Activated CD8-positive, alpha-beta T cell treated with anti-CD3 and anti-CD28 coated beads for 36 hours (primary cell): Measurements from ENCODE around the gene RBM8A. TPM values are rescaled to one million over a fixed set of nuclear protein-coding genes. Genes with fewer than 3 reads are reported as not detected.
"Not testable (repeated sequence)": the region's sequence is repeated elsewhere in the genome, so short reads cannot be mapped to it uniquely, and the experiment has no call there.

Experiments
- ATAC-seq: fragments of 200-7000 bp; cut with Tn5 transposase; one replicate; pipeline ENCODE4 v1.10.0; 2021; ENCODE audit warnings: mild to moderate bottlenecking, moderate library complexity
- CTCF ChIA-PET: fragments of 350-600 bp; sonication (Branson Sonifier 250); formaldehyde crosslinking; loops from one replicate; lab custom pipeline; 2021; ENCODE audit warnings: antibody characterized with exemption; lab: Charles Lee
- POLR2A ChIA-PET: fragments of 350-600 bp; sonication (Branson Sonifier 250); formaldehyde crosslinking; loops from one replicate; lab custom pipeline; 2021; ENCODE audit warnings: antibody characterized with exemption; lab: Charles Lee
- DNase-seq: peaks from one replicate; pipeline ENCODE4 v3.0.0-alpha.2; 2020
- H3K27ac Mint-ChIP-seq: one replicate; pipeline ENCODE4 v1.8.0; 2021; ENCODE audit warnings: mild to moderate bottlenecking, mixed read lengths
- H3K27me3 Mint-ChIP-seq: one replicate; pipeline ENCODE4 v1.8.0; 2021; ENCODE audit warnings: mixed read lengths
- H3K36me3 Mint-ChIP-seq: one replicate; pipeline ENCODE4 v1.8.0; 2021; ENCODE audit warnings: low read depth, mixed read lengths
- H3K4me1 Mint-ChIP-seq: one replicate; pipeline ENCODE4 v1.8.0; 2021; ENCODE audit warnings: low read depth, mixed read lengths
- H3K4me3 Mint-ChIP-seq: one replicate; pipeline ENCODE4 v1.8.0; 2021; ENCODE audit warnings: mild to moderate bottlenecking, moderate library complexity, mixed read lengths
- H3K9me3 Mint-ChIP-seq: one replicate; pipeline ENCODE4 v1.8.0; 2021; ENCODE audit warnings: mixed read lengths
- intact Hi-C: fragments of 100-400 bp; cut with micrococcal nuclease; formaldehyde crosslinking; loops from one replicate; pipeline ENCODE4 v1.10.0; 2022
- total RNA-seq, 2 experiments: library from RNA; stranded (reverse); gene quantifications; one replicate each; pipeline ENCODE4 v1.2.3, GENCODE V29; 2021
- TF ChIP-seq, protein P1 (sequence below): fragments of 200-600 bp; IDR thresholded peaks from one replicate; pipeline ENCODE4 v1.8.0; 2022; ENCODE audit warnings: antibody characterized with exemption, mild to moderate bottlenecking

The RBM8A gene
- total RNA-seq, 2 experiments from 2014 or later, result 261 to 269 TPM

DNA sequence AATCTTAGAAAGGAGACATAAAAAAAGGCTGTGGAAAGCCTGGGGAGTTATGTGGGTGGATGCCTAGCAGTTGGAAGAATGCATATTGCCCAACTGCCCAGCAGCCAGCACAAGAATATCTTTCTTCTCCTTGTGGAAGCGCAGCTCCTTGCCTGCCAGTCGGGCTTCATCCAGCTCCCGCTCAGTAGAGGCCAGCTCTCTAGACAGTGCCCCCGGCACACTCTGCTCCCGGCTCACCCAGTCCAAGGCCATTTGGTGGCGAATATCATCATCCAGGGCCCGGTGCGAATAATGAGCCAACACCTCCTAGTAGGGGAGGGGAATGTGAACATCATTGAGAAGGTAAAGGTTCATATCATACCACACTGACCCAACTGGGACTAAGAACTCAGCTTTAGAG is 9.0 kb upstream of the RBM8A start:
- POLR2A ChIA-PET, result interaction anchor here (1.1 to 1.8 kb wide), 3 partner anchors 9 to 21 kb away, joined by 4 to 10 read pairs (median 4); partner anchors contain the start of gene RBM8A
- Mint-ChIP-seq H3K27ac (no peak overlapping the region), H3K4me1 (peaks cover 16% of the 10 kb centered on the region), H3K9me3 (no peaks in the 10 kb centered on the region), H3K27me3 (no peaks in the 10 kb centered on the region), H3K36me3 (peaks cover 18% of the 10 kb centered on the region), H3K4me3 (no peak overlapping the region)
- DNase-seq (no peak), ATAC-seq (no peak)
- intact Hi-C loops, result no loop called here
- TF ChIP-seq, protein P1, sequence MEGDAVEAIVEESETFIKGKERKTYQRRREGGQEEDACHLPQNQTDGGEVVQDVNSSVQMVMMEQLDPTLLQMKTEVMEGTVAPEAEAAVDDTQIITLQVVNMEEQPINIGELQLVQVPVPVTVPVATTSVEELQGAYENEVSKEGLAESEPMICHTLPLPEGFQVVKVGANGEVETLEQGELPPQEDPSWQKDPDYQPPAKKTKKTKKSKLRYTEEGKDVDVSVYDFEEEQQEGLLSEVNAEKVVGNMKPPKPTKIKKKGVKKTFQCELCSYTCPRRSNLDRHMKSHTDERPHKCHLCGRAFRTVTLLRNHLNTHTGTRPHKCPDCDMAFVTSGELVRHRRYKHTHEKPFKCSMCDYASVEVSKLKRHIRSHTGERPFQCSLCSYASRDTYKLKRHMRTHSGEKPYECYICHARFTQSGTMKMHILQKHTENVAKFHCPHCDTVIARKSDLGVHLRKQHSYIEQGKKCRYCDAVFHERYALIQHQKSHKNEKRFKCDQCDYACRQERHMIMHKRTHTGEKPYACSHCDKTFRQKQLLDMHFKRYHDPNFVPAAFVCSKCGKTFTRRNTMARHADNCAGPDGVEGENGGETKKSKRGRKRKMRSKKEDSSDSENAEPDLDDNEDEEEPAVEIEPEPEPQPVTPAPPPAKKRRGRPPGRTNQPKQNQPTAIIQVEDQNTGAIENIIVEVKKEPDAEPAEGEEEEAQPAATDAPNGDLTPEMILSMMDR, result no peak
- CTCF ChIA-PET, result interaction anchor here (1.5 to 1.8 kb wide), 2 partner anchors 9 to 28 kb away, joined by 4 to 5 read pairs; partner anchors contain the start of genes ANKRD34A, POLR3GL and RBM8A

DNA sequence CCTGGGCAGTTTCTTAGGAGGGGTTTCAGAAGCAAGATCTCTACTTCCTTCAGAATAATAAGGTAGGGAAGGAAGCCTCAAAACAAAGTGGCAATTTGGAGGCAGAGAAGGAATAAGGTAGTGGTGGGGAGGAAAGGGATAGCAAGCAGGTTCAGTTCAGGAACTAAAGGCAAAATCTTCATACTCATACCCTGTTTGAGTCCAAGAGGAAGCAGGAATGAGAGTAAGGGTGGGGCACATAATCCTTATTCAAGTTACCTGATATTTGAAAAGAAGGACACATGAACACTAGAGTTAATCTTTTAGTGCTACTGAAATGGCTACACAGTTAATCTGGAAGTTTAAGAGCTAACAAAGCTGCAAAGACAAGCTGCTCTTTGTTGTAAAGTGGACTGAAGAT is 8.4 kb upstream of the RBM8A start:
- H3K27ac Mint-ChIP-seq, result peak overlapping the region; percentile 10
- no peak overlapping the region for H3K4me3 Mint-ChIP-seq
- DNase-seq (no peak), ATAC-seq (no peak)
- ChIA-PET CTCF (interaction anchor here (1.5 to 1.8 kb wide), 2 partner anchors 9 to 29 kb away, joined by 4 to 5 read pairs; partner anchors contain the start of genes ANKRD34A, POLR3GL and RBM8A), POLR2A (interaction anchor here (1.1 to 1.8 kb wide), 3 partner anchors 8 to 21 kb away, joined by 4 to 10 read pairs (median 4); partner anchors contain the start of gene RBM8A)
- TF ChIP-seq, protein P1, result no peak
- peaks cover 16% of the 10 kb centered on the region for H3K4me1 Mint-ChIP-seq
- no peaks in the 10 kb centered on the region for H3K27me3 Mint-ChIP-seq
- peaks cover 19% of the 10 kb centered on the region for H3K36me3 Mint-ChIP-seq
- H3K9me3 Mint-ChIP-seq, result no peaks in the 10 kb centered on the region
- intact Hi-C loops, result no loop called here

DNA sequence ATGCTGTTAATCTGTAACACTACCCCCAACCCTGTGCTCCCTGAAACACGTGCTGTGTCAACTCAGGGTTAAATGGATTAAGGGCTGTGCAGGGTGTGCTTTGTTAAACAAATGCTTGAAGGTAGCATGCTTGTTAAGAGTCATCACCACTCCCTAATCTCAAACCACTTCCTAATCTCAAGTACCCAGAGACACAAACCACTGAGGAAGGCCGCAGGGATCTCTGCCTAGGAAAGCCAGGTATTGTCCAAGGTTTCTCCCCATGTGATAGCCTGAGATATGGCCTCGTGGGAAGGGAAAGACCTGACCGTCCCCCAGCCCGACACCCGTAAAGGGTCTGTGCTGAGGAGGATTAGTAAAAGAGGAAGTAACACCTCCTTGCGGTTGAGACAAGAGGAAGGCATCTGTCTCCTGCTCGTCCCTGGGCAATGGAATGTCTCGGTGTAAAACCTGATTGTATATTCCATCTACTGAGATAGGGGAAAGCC is 5.3 kb upstream of the RBM8A start:
- ChIA-PET CTCF (interaction anchor here (1.3 to 4.1 kb wide), 3 partner anchors 10 to 100 kb away, joined by 3 to 13 read pairs (median 5); no protein-coding TSS in a partner anchor), POLR2A (interaction anchor here (0.9 to 8.6 kb wide), 6 partner anchors 10 to 119 kb away, joined by 3 to 160 read pairs (median 3); partner anchors contain the start of genes ANKRD34A, LIX1L, PEX11B and POLR3GL)
- Mint-ChIP-seq H3K27ac (peak overlapping the region; percentile 87), H3K4me1 (peaks cover 19% of the 10 kb centered on the region), H3K4me3 (peak overlapping the region; percentile 37), H3K36me3 (peaks cover 21% of the 10 kb centered on the region)
- peak; percentile 25 for DNase-seq
- H3K27me3 Mint-ChIP-seq, H3K9me3 Mint-ChIP-seq, ATAC-seq, intact Hi-C loops: not testable (repeated sequence)

DNA sequence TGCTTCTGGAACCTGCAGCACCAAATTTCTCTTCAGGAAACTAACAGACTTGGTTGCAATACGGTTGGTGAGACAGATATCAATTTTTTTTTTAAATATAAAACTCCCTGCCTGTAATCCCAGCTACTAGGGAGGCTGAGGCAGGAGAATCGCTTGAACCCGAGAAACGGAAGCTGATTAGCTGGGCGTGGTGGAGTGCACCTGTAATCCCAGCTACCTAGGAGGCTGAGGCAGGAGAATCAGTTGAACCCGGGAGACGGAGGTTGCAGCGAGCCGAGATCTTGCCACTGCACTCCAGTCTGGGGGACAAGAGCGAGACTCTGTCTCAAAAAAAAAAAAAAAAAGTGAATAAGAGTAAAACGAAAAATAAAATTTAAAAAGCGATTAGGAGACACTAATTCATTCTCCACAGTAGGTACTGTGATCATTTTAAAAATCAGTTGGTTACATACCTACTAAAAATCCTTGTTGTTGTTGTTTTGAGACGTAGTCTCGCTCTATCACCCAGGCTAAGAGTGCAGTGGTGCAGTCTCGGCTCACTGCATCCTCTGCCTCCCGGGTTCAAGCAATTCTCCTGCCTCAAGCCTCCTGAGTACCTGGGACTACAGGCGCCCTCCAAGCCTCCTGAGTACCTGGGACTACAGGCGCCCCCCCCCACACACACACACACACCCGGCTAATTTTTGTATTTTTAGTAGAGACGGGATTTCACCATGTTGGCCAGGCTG is 796 bp upstream of the RBM8A start:
- H3K4me3 Mint-ChIP-seq, result no peak overlapping the region
- peak; percentile 24 for DNase-seq
- H3K9me3 Mint-ChIP-seq, result no peaks in the 10 kb centered on the region
- peaks cover 29% of the 10 kb centered on the region for H3K4me1 Mint-ChIP-seq
- ChIA-PET POLR2A (interaction anchor here (0.6 to 8.6 kb wide), 28 partner anchors 9 to 124 kb away, joined by 3 to 160 read pairs (median 6); partner anchors contain the start of genes ANKRD34A, ITGA10, LIX1L and NUDT17), CTCF (interaction anchor here (0.7 to 2.3 kb wide), 18 partner anchors 8 to 104 kb away, joined by 3 to 19 read pairs (median 5); partner anchors contain the start of genes ANKRD34A, ITGA10, LIX1L and NUDT17)
- no peak for ATAC-seq
- peaks cover 15% of the 10 kb centered on the region for H3K36me3 Mint-ChIP-seq
- H3K27me3 Mint-ChIP-seq, result no peaks in the 10 kb centered on the region
- TF ChIP-seq, protein P1, result no peak
- intact Hi-C loops, result loop anchor here (5.0 kb wide), 1 partner anchor 34 kb away; the partner anchor contains the start of genes ANKRD34A and POLR3GL
- no peak overlapping the region for H3K27ac Mint-ChIP-seq

DNA sequence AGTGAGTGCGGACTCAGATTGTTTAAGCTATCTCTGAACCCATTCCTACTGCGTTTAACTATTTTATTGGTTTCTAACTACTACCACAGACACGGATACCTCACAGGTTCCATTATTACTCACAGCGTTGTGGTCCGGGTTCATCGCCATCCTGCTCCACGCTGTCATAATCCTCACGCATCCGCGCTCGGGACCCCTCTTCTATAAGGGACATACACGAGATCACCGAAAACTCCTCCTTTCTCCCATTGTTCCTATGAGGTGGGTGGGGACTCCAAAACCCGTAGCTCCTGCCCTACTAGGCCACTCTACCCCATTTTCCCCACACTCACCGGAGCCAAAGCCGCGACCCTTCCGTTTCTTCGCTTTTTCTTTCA is 610 bp downstream of the RBM8A start:
- Mint-ChIP-seq H3K36me3 (peaks cover 15% of the 10 kb centered on the region), H3K4me3 (no peak overlapping the region), H3K9me3 (no peaks in the 10 kb centered on the region), H3K27me3 (no peaks in the 10 kb centered on the region), H3K4me1 (peaks cover 25% of the 10 kb centered on the region), H3K27ac (no peak overlapping the region)
- intact Hi-C loops, result loop anchor here (5.0 kb wide), 1 partner anchor 36 kb away; the partner anchor contains the start of genes ANKRD34A and POLR3GL
- ATAC-seq (peak; percentile 35), DNase-seq (peak; percentile 77)
- POLR2A ChIA-PET, result interaction anchor here (0.6 to 8.6 kb wide), 25 partner anchors 9 to 125 kb away, joined by 3 to 160 read pairs (median 6); partner anchors contain the start of genes ANKRD34A, ITGA10, LIX1L and NUDT17
- CTCF ChIA-PET, result interaction anchor here (1.0 to 2.3 kb wide), 10 partner anchors 9 to 81 kb away, joined by 3 to 19 read pairs (median 6); partner anchors contain the start of genes ANKRD34A, ITGA10, LIX1L and NUDT17
- TF ChIP-seq, protein P1, result no peak
